Measurements from ENCODE around the gene THAP2.
"Not testable (repeated sequence)": the region's sequence is repeated elsewhere in the genome, so short reads cannot be mapped to it uniquely, and the experiment has no call there.

Gene THAP2

DNA sequence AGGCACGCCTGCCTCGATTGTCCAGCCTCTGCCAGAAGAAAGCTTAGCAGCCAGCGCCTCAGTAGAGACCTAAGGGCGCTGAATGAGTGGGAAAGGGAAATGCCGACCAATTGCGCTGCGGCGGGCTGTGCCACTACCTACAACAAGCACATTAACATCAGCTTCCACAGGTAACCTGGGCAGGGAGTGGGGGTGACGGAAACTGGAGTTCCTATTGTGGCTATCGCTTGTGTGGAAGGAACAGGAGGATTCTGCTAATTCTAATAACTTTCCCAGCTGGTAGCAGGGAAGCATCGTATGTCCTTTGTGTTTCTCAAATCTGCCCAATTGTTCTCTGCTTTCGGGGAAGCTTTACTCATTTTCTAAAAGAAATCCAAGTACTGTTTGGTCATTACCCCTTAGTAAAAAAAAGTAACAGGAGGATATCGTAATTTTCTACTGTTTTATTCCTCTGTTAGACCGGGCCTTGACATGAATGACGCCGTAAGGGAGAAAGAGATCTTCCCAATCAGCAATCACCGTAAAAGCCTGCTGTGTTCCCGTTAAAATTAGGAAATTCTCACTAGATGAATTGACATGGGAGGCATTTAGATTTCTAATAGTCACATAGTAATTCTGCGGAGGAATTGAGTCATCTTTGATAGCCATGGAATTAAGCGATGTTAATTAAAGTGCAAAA lies 449 bp downstream of the THAP2 start:
- peak; percentile 54 for DNase-seq

GRCh38 chr12:71665090-71665463 lies 976 bp downstream of the THAP2 start:
- DNase-seq = no peak

- DNase-seq = no peak
Observed at GRCh38 chr12:71666259-71666658, 2.2 kb downstream of the THAP2 start.

DNA sequence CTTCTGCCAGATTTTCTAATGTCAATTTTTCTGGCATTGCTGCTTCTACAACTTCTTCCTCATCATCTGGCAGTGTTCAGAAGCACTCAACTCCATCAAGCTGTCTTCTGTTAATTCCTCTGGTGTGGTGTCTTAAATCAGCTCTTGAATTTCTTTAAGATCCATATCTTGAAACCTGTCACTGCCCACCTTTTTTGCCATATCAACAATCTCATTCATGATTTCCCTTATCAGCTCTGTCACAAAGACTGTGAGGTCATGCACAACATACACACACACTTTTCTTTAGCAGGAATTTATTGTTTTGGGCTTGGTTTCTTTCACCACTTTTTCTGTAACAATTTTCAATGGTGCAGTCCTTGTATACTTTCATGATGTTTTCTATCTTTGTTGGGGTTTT lies 7.2 kb downstream of the THAP2 start:
- DNase-seq = no peak

DNA sequence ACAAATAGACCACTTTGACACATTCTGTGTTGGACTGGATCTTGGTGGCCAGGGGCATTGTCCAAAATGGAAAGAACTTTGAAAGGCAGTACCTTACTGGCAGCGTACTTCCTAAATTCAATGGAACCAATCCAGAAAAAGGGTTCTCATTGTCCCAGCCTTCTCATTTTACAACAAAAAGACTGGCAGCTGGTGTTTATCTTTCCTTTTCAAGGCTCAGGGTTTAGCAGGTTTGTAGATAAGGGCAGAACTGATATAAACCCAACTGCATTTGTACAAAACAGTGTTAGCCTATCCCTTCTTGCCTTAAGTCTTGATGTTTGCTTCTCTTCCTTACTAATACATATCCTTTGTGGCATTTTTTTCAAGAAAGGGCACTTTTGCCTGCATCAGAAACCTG lies 7.7 kb downstream of the THAP2 start:
- DNase-seq = no peak

DNA sequence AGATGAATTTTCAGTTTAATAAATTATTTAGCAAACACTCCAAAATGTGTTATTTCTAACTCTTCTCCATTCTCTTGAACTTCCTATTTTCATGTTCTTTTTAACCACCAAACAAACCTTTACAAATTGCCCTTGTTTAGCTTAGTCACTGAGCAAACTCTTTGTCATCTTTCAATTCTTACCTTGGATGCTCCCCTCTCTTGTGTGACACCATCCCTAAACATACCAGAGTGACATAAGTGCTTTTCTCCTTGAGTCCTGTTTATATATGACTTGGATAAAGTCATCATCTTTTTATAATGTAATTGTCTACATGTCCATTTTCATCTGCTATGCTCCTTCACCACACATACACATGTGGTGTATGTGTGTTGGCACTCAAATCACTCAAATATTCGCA lies 18.4 kb downstream of the THAP2 start:
- DNase-seq = no peak

GRCh38 chr12:71683633-71684032 lies 19.5 kb downstream of the THAP2 start:
- no peak for DNase-seq

DNA sequence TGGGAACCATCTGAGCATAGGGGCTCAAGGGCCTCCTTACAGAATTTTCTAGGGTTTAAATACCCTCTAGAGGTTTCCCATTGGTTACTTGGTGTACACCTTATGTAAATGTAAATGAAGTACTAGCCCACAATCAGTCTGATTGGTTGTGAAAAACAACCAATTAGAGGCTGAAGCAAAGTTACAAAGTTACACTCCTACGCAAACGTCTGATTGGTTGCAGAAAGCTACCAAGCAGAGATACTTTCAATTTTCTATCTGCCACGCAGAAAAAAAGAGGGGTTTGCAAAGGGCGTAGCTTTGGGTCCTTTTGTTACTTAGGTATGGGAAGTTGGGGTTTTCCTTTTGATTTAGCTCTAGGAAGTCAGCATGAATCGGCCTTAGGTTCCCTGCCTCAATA lies 20.0 kb downstream of the THAP2 start:
- DNase-seq = peak; percentile 58

DNA sequence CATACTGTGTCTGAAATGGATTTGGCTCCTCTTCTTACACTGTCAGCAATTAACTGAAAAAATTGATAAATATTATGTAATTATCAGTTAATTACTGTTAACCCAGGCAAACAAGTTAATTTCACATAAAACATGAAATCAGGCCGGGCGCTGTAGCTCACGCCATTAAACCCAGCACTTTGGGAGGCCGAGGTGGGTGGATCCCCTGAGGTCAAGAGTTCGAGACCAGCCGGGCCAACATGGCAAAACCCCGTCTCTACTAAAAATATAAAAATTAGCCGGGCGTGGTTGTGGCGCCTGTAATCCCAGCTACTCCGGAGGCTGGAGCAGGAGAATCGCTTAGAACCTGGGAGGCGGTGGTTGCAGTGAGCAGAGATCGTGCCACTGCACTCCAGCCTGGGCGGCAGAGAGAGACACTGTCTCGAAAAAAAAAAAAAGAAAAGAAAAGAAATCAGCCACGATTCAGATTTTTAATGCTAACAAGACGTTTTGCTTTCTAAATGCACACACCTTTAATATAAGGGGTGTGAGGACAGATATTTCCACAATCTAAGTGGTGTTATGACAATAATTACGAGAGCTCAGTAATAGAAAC lies 21.3 kb downstream of the THAP2 start:
- no peak for DNase-seq

GRCh38 chr12:71685914-71686657 lies 22.0 kb downstream of the THAP2 start, which contains the start of gene TMEM19:
TSS of gene TMEM19 (plus strand) at chr12:71686082. CDS start at chr12:71686681, 599 bp downstream.
- peak; percentile 97 for DNase-seq

DNA sequence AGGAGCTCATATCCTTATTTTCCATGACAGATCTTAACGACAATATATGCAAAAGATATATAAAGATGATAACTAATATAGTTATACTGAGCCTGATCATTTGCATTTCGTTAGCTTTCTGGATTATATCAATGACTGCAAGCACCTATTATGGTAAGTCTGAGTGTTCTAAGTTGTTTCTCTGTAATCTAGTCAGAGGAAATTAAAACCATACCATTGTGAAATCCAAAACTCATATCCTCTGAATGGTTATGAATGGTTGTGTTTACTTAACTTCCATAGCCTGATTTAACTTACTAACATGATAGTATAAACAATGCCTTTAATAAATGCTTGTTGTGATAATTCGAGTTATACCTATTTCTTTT lies 22.5 kb downstream of the THAP2 start:
- peak; percentile 50 for DNase-seq

GRCh38 chr12:71687172-71687571 lies 23.1 kb downstream of the THAP2 start:
- DNase-seq = not testable (repeated sequence)

GRCh38 chr12:71688961-71689570 lies 25.0 kb downstream of the THAP2 start:
- no peak for DNase-seq

DNA sequence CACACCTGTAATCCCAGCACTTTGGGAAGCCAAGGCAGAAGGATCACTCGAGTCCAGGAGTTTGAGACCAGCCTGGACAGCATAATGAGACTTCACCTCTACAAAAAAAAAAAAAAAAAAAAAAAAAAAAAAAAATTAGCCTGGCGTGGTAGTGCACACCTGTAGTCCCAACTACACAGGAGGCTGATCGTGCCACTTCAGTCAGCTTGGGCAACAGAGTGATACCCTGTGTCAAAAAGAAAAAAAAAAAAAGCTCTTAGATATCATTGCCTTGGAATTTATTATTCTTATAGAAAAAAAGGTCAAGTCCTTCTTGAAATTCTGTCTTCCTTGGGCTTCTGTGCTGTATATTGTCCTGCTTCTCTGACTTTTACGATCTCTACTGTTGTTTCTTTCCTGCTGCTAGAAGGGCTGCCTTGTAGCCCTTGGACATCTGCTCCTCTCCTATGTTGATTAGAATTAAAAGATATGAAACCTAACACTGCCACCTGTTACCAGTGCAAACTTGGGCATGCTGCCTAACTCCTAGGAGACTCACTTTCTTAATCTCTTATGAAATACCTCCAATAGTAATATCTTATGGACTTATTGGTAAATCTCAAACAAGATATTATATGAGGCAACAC lies 27.5 kb downstream of the THAP2 start:
- no peak for DNase-seq

DNA sequence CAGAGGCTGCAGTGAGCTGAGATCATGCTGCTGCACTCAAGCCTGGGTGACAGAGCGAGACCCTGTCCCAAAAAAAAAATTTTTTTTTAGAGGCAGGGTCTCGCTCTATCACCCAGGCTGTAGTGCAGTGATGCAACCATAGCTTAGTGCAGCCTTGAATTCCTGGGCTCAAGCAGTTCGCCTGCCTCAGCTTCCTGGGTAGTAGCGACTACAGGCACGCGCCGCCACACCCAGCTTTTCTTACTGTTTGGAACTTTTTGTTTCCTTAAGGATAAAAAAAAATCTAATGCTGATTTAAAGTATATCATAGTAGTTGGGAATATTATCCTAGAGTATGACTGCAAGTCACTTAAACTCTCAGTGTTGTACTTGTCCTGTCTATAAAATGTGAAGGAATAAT lies 29.0 kb downstream of the THAP2 start:
- no peak for DNase-seq

GRCh38 chr12:71693651-71694050 lies 29.6 kb downstream of the THAP2 start:
- not testable (repeated sequence) for DNase-seq

- DNase-seq = no peak
Observed at GRCh38 chr12:71694099-71694820, 30.2 kb downstream of the THAP2 start.

- DNase-seq = no peak
Observed at GRCh38 chr12:71695782-71696181, 31.7 kb downstream of the THAP2 start.

DNA sequence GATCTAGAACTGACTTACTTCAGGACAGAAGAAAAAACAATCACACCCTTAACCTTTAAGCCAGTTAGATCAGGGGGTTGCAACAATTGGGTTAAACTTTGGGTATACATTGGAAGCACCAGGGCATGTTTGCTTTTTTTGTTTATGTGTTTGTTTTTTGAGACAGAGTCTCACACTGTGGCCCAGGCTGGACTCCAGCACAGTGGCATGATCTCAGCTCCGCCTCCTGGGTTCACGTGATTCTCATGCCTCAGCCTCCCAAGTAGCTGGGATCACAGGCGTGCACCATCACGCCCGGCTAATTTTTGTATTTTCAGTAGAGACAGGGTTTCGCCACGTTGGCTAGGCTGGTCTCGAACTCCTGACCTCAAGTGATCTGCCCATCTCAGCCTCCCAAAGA lies 38.1 kb downstream of the THAP2 start:
- DNase-seq = not testable (repeated sequence)

- DNase-seq = no peak
Observed at GRCh38 chr12:71702590-71702989, 38.5 kb downstream of the THAP2 start.

DNA sequence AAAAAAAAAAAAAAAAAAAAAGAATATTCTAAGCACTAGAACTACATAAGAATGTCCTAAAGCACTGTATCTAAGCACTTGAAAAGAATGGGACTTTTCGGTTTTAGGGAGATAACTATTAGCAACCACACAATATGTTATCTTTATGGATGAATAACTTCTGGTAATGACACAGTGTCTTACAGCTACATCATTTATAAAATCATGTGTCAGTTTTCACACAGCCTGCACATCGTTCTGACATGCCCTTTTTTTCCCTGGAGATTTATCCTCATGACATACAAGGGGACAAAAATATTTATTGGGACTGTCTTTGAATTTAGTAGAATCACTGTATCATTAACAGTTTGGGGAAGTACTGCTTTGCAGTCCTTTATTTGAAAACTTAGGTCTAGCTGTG lies 39.1 kb downstream of the THAP2 start:
- DNase-seq = no peak

- no peak for DNase-seq
Observed at GRCh38 chr12:71704920-71705319, 40.8 kb downstream of the THAP2 start.

DNA sequence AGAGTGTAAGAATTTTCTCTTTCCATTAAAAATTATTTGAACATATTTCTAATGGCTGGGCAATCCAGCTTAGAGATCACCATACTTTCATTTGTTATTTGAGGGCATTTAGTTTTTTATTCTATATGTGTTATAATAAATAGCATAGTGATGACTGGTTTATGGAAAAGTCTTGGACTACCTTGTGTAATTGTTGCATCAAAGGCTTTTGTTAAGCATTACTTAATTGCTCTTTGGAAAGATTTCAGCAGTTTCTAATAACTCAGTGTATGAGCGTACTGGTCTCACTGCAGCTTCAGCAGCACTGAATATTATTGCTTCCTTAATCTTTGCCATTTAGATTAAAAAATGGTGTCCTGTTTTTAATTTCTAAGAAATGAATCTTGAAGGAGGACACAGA lies 44.6 kb downstream of the THAP2 start:
- DNase-seq = no peak

All from suppressor macrophage treated with lipopolysaccharide for 4 hours (primary cell).